ENCODE measurements around the gene SLC25A43. TPM values are rescaled to one million over a fixed set of nuclear protein-coding genes. Genes with fewer than 3 reads are reported as not detected.

SLC25A43 gene
- total and polyA plus RNA-seq, 2 of the 4 experiments (the other 2 are of a cell fraction): 12.3 to 12.5 TPM

DNA sequence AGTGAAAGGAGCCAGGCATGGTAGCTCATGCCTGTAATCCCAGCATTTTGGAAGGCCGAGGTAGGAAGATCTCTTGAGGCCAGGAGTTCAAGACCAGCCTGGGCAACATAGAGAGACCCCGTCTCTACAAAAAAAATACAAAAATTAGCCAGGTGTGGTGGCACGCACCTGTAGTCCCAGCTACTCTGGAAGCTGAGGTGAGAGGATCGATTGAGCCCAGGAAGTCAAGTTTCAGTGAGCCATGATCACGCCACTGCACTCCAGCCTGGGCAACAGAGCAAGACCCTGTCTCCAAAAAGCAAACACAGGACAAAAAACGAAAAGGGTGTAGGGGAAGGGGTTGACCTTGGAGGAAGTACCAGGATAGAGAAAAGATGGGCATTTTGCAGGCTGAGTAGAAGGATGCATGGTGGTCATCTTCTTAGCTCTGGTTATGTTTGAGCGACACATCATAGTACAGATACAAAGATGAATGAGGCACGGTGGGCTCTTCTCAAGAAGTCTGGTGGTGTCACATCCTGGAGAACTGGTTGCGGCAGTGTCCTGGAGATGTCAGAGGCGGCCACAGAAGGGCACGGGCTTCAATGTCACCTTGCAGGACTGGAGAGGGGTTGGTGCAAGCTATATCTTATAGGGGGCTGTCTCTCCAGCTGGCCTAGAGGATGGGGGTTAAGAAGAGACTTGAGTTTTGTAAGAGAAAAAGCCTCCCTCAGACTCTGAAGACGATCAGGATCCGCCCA lies 101.1 kb downstream of the SLC25A43 start:
- intact Hi-C loops (cut with micrococcal nuclease): no loop called here
- Histone ChIP-seq H3K56ac (ENCODE audit: extremely low read depth, insufficient read depth, low read length) (no peak overlapping the region), H3K4me2 (ENCODE audit: low read depth, low read length) (no peak overlapping the region), H3K4me1 (ENCODE audit: control insufficient read depth, insufficient read depth, low read length) (peaks cover 7% of the 10 kb centered on the region), H2AFZ (replicated peaks; ENCODE audit: low read length, poor library complexity) (no peak overlapping the region), H4K8ac (ENCODE audit: low read depth in 2 of 2, low read length in 2 of 2) (no peak overlapping the region), H3K79me1 (ENCODE audit: low read depth in 1 of 2, low read length in 2 of 2) (no peaks in the 10 kb centered on the region), H4K5ac (ENCODE audit: low read depth, low read length) (no peak overlapping the region), H2BK20ac (ENCODE audit: low read depth, low read length) (0 out of 2 replicates have a peak overlapping the region, but pooled peaks have one; percentile 14), H3K4me3 (ENCODE audit: insufficient read depth, low read depth, low read length) (no peak overlapping the region), H3K4ac (ENCODE audit: low read depth, low read length) (no peak overlapping the region), H2AK5ac (ENCODE audit: low read depth, low read length) (no peak overlapping the region), H3K36me3 (ENCODE audit: control insufficient read depth, insufficient read depth, low read length) (no peaks in the 10 kb centered on the region), H2BK120ac (ENCODE audit: low read depth, low read length) (no peak overlapping the region), H4K91ac (ENCODE audit: insufficient read depth, low read depth, low read length) (no peak overlapping the region), H3K14ac (replicated peaks; ENCODE audit: low read depth, low read length) (no peak overlapping the region), H2BK15ac (ENCODE audit: low read depth, low read length) (no peak overlapping the region), H3K27me3 (ENCODE audit: control insufficient read depth, insufficient read depth, low read length) (no peaks in the 10 kb centered on the region), H3K27ac (ENCODE audit: insufficient read depth, low read length) (no peak overlapping the region), H3K9me1 (ENCODE audit: insufficient read depth, low read length) (peaks cover 11% of the 10 kb centered on the region), H3K23ac (ENCODE audit: low read depth, low read length) (no peak overlapping the region), H3K9ac (ENCODE audit: low read depth, low read length) (no peak overlapping the region), H2AK9ac (replicated peaks; ENCODE audit: low read depth, low read length, poor library complexity) (no peak overlapping the region), H3K18ac (ENCODE audit: low read depth, low read length) (no peak overlapping the region), H4K20me1 (ENCODE audit: insufficient read depth, low read length) (no peaks in the 10 kb centered on the region; the same call in 1 of the 2 replicates), H2BK5ac (ENCODE audit: low read depth, low read length, poor library complexity, severe bottlenecking) (no peak overlapping the region), H3K9me3 (ENCODE audit: control insufficient read depth, insufficient read depth, low read length) (no peaks in the 10 kb centered on the region)
- TF ChIP-seq RFX5 (IDR thresholded peaks at IDR 0.05; ENCODE audit: low read depth, low read length) (no peak), BHLHE40 (IDR thresholded peaks at IDR 0.05; ENCODE audit: low read depth, low read length) (no peak), MAZ (IDR thresholded peaks at IDR 0.05; ENCODE audit: borderline replicate concordance, low read depth, low read length) (no peak), MXI1 (IDR thresholded peaks at IDR 0.05; ENCODE audit: borderline replicate concordance, low read depth, low read length) (no peak), RCOR1 (IDR thresholded peaks at IDR 0.05; ENCODE audit: insufficient replicate concordance, low read length) (no peak)
- TF ChIP-seq, protein P1, sequence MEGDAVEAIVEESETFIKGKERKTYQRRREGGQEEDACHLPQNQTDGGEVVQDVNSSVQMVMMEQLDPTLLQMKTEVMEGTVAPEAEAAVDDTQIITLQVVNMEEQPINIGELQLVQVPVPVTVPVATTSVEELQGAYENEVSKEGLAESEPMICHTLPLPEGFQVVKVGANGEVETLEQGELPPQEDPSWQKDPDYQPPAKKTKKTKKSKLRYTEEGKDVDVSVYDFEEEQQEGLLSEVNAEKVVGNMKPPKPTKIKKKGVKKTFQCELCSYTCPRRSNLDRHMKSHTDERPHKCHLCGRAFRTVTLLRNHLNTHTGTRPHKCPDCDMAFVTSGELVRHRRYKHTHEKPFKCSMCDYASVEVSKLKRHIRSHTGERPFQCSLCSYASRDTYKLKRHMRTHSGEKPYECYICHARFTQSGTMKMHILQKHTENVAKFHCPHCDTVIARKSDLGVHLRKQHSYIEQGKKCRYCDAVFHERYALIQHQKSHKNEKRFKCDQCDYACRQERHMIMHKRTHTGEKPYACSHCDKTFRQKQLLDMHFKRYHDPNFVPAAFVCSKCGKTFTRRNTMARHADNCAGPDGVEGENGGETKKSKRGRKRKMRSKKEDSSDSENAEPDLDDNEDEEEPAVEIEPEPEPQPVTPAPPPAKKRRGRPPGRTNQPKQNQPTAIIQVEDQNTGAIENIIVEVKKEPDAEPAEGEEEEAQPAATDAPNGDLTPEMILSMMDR (conservative IDR thresholded peaks at IDR 0.05; ENCODE audit: low read depth, low read length): no peak
- POLR2A ChIA-PET (ENCODE audit: unreplicated experiment): no interaction called here
- no TSS peak for BruUV-seq (replicated peaks)
- CTCF ChIA-PET: interaction anchor here (0.5 to 1.4 kb wide), 2 partner anchors 12 to 25 kb away, joined by 3 to 10 read pairs; no protein-coding TSS in a partner anchor
- in situ Hi-C loops (cut with MboI; ENCODE audit: low sequenced_read_pairs): loop anchor here (25.0 kb wide), 1 partner anchor 237 kb away; no protein-coding TSS in a partner anchor
- no peak for ATAC-seq (ENCODE audit: low read depth)
- dilution Hi-C loops (cut with HindIII; ENCODE audit: low sequenced_read_pairs, unreplicated experiment): no loop called here
- no peak for DNase-seq
- WGBS, 2 experiments (ENCODE audit: extremely low coverage in 2 of 2, insufficient read length in 1 of 2): 81% methylated on average over 4 of the region's 13 CpGs; no CpG with 5 or more reads in 1 of the 2 experiments
